ENCODE results near the gene NONO.
"Not testable (repeated sequence)": the region's sequence is repeated elsewhere in the genome, so short reads cannot be mapped to it uniquely, and the experiment has no call there.

Gene NONO

GRCh38 chrX:71301195-71301924, 17.9 kb downstream of the NONO start, which contains the start of gene ITGB1BP2:
ITGB1BP2 (plus strand) TSS chrX:71301750; CDS start chrX:71301807, 57 bp downstream.
- DNase-seq (ENCODE audit: low read depth, low spot score): no peak
- H3K4me3 ChIP-seq: no peak within 1 kb of the TSS
- TF ChIP-seq POLR2AphosphoS5 (IDR thresholded peaks at IDR 0.05; ENCODE audit: borderline replicate concordance, low read depth, low read length) (peak; percentile 52; the same call in 1 of the 2 replicates), FOXP2 (optimal IDR thresholded peaks at IDR 0.05; ENCODE audit: control extremely low read depth, extremely low read length, insufficient read depth) (no peak), EZH2 (IDR thresholded peaks at IDR 0.05) (no peak)
- H3K36me3 ChIP-seq (ENCODE audit: insufficient read depth, low read length): peaks cover 55% of the 10 kb centered on the region
- no peak within 1 kb of the TSS for H3K9ac ChIP-seq (ENCODE audit: insufficient read length)
- 0 out of 2 replicates have a peak within 1 kb of the TSS, but pooled peaks have one; percentile 1 for H3K27ac ChIP-seq
- H3K9me3 ChIP-seq (ENCODE audit: low read depth, low read length): no peaks in the 10 kb centered on the region

DNA sequence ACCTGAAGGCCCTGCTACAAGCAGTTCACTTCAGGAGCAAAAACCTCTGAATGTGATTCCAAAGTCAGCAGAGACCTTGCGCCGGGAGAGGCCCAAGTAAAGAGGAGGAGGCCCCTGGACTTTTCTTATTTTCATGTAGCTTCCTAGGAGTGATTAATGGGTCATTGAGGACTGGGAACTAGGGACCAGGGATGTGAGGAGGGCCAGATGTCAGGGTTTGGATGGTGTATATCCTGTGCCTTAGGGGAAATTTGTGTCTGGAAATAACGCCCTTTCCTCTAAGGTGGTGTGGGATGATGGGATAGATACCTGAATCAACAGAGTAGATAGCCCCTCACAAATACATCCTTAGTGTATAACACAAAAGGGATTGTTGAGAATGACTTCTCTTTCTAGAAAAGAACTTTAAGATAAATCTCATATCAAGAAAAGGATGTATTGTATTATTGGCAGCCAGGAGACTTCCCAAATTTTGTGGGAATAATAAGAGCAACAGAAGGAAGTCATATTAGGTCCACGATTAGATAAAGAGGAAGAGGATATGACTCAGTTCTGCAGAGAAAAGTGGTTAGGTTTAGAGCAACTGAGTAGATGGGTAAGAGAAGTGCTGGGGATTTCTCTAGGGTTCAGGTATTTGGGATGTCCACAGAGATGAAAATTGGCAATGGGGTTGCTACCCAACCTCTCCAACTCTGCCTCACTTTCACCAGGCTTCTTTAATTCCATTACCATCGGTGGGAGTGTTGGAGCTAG, 19.2 kb downstream of the NONO start:
- TF ChIP-seq FOXP2 (optimal IDR thresholded peaks at IDR 0.05; ENCODE audit: control extremely low read depth, extremely low read length, insufficient read depth) (no peak), EZH2 (IDR thresholded peaks at IDR 0.05) (no peak)
- H3K9me3 ChIP-seq (ENCODE audit: low read depth, low read length): no peaks in the 10 kb centered on the region
- peaks cover 43% of the 10 kb centered on the region for H3K36me3 ChIP-seq (ENCODE audit: insufficient read depth, low read length)
- DNase-seq (ENCODE audit: low read depth, low spot score): no peak
- no peak overlapping the region for H3K9ac ChIP-seq (ENCODE audit: insufficient read length)
- no peak overlapping the region for H3K27ac ChIP-seq
- no peak overlapping the region for H3K4me3 ChIP-seq

DNA sequence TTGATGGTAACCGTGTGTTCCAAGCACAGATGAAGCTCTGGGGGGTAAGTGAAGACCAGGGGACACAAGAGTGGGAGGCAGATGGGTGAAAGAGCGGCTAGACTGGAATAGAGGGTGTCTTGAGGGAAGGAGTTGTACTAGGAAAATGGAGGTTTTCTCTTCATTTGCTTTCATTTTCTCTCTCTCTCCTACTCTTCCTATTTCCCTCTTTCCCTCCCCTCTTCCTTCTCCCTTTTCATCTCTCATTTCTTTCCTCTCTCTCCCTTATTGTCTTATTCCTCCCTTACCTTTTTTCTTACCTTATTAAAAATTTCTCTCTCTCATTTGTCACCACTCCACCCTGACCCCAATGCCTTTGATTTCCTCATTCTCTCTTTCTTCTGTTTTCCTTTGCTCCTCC, 21.1 kb downstream of the NONO start:
- DNase-seq (ENCODE audit: low read depth, low spot score): no peak
- Histone ChIP-seq H3K36me3 (ENCODE audit: insufficient read depth, low read length) (peaks cover 26% of the 10 kb centered on the region; the same call in 1 of the 2 replicates), H3K9ac (ENCODE audit: insufficient read length) (no peak overlapping the region), H3K9me3 (ENCODE audit: low read depth, low read length) (no peaks in the 10 kb centered on the region), H3K27ac (no peak overlapping the region), H3K4me3 (no peak overlapping the region)
- TF ChIP-seq FOXP2 (optimal IDR thresholded peaks at IDR 0.05; ENCODE audit: control extremely low read depth, extremely low read length, insufficient read depth) (no peak), POLR2AphosphoS5 (IDR thresholded peaks at IDR 0.05; ENCODE audit: borderline replicate concordance, low read depth, low read length) (no peak), EZH2 (IDR thresholded peaks at IDR 0.05) (no peak)

DNA sequence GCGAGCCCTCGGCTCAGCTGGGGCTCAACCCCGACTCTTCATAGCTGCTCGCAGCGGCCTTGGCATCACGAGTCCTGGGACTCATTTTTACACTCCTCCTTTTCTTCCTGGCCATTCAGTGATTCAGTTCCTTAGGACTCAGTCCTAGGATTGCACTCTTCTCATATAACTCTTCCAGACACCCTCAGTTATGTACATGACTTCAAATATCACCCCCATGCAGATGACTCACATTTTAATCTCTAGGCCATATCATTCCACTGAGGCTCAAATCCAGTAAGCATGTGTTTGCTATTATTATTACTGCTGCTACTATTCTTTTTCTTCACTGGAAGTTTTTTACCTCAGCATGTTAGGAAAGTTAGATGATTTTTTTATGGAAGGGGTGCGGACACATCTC, 32.5 kb downstream of the NONO start:
- H3K36me3 ChIP-seq (ENCODE audit: insufficient read depth, low read length): no peaks in the 10 kb centered on the region
- TF ChIP-seq POLR2AphosphoS5 (IDR thresholded peaks at IDR 0.05; ENCODE audit: borderline replicate concordance, low read depth, low read length) (no peak), EZH2 (IDR thresholded peaks at IDR 0.05) (no peak), FOXP2 (optimal IDR thresholded peaks at IDR 0.05; ENCODE audit: control extremely low read depth, extremely low read length, insufficient read depth) (no peak)
- DNase-seq (ENCODE audit: low read depth, low spot score): no peak
- H3K4me3 ChIP-seq: no peak overlapping the region
- H3K9me3 ChIP-seq (ENCODE audit: low read depth, low read length): no peaks in the 10 kb centered on the region
- H3K9ac ChIP-seq (ENCODE audit: insufficient read length): no peak overlapping the region
- H3K27ac ChIP-seq: no peak overlapping the region

- not testable (repeated sequence) for H3K27ac ChIP-seq; H3K9ac ChIP-seq (ENCODE audit: insufficient read length); DNase-seq (ENCODE audit: low read depth, low spot score); H3K4me3 ChIP-seq; H3K36me3 ChIP-seq (ENCODE audit: insufficient read depth, low read length); H3K9me3 ChIP-seq (ENCODE audit: low read depth, low read length)
These were observed 33.5 kb downstream of the NONO start for GRCh38 chrX:71316959-71317358.

DNA sequence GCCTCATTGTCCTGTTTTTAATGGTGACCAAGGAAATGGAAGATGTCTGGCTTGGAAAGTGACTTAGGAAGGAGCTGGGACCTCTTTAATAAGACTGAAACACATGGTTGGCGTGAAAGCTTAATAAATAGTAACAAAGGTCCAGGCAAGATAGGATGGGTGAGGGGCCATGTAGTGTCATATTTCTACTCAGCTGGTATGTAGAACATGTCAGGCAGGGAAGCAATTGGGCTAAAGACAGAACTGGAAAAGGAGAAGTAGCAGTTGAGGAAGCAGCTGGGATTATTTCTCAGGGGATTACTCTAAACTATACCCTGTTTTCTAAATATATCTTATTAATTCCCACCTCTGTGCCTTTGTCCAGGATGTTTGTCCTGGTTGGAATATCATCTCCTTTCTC, 36.7 kb downstream of the NONO start:
- TF ChIP-seq POLR2AphosphoS5 (IDR thresholded peaks at IDR 0.05; ENCODE audit: borderline replicate concordance, low read depth, low read length) (no peak), EZH2 (IDR thresholded peaks at IDR 0.05) (no peak), FOXP2 (optimal IDR thresholded peaks at IDR 0.05; ENCODE audit: control extremely low read depth, extremely low read length, insufficient read depth) (no peak)
- DNase-seq (ENCODE audit: low read depth, low spot score): no peak
- no peak overlapping the region for H3K4me3 ChIP-seq
- no peaks in the 10 kb centered on the region; the same call in 1 of the 2 replicates for H3K36me3 ChIP-seq (ENCODE audit: insufficient read depth, low read length)
- H3K9ac ChIP-seq (ENCODE audit: insufficient read length): no peak overlapping the region
- H3K27ac ChIP-seq: no peak overlapping the region
- H3K9me3 ChIP-seq (ENCODE audit: low read depth, low read length): no peaks in the 10 kb centered on the region

GRCh38 chrX:71321731-71322130, 38.3 kb downstream of the NONO start:
- no peak for TF ChIP-seq POLR2AphosphoS5 (IDR thresholded peaks at IDR 0.05; ENCODE audit: borderline replicate concordance, low read depth, low read length)
- no peak for TF ChIP-seq FOXP2 (optimal IDR thresholded peaks at IDR 0.05; ENCODE audit: control extremely low read depth, extremely low read length, insufficient read depth)
- TF ChIP-seq EZH2 (IDR thresholded peaks at IDR 0.05): no peak
- Histone ChIP-seq H3K27ac (no peak overlapping the region), H3K9me3 (ENCODE audit: low read depth, low read length) (no peaks in the 10 kb centered on the region), H3K36me3 (ENCODE audit: insufficient read depth, low read length) (no peaks in the 10 kb centered on the region; the same call in 1 of the 2 replicates), H3K9ac (ENCODE audit: insufficient read length) (no peak overlapping the region), H3K4me3 (no peak overlapping the region)
- no peak for DNase-seq (ENCODE audit: low read depth, low spot score)

DNA sequence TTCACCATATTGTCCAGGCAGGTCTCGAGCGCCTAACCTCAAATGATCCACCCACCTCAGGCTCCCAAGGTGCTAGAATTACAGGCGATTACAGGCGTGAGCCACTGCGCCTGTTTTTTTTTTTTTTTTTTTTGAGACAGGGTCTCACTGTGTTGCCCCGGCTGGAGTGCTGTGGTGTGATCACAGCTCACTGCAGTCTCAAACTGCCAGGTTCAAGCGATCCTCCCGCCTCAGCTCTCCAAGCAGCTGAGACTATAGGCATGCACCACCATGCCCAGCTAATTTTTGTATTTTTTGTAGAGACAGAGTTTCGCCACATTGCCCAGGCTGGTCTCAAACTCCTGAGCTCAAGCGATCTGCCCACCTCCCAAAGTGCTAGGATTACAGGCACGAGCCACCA, 41.0 kb downstream of the NONO start:
- not testable (repeated sequence) for H3K27ac ChIP-seq

GRCh38 chrX:71326394-71326793, 43.0 kb downstream of the NONO start:
- Histone ChIP-seq H3K4me3 (no peak overlapping the region), H3K9ac (ENCODE audit: insufficient read length) (no peak overlapping the region), H3K27ac (no peak overlapping the region), H3K36me3 (ENCODE audit: insufficient read depth, low read length) (no peaks in the 10 kb centered on the region; the same call in 1 of the 2 replicates), H3K9me3 (ENCODE audit: low read depth, low read length) (no peaks in the 10 kb centered on the region)
- TF ChIP-seq EZH2 (IDR thresholded peaks at IDR 0.05): no peak
- no peak for TF ChIP-seq POLR2AphosphoS5 (IDR thresholded peaks at IDR 0.05; ENCODE audit: borderline replicate concordance, low read depth, low read length)
- TF ChIP-seq FOXP2 (optimal IDR thresholded peaks at IDR 0.05; ENCODE audit: control extremely low read depth, extremely low read length, insufficient read depth): no peak
- DNase-seq (ENCODE audit: low read depth, low spot score): no peak

More for the DNA sequence above, 41.0 kb downstream of the NONO start:
- H3K9ac ChIP-seq (ENCODE audit: insufficient read length); H3K4me3 ChIP-seq; H3K9me3 ChIP-seq (ENCODE audit: low read depth, low read length); DNase-seq (ENCODE audit: low read depth, low spot score); H3K36me3 ChIP-seq (ENCODE audit: insufficient read depth, low read length): not testable (repeated sequence)

DNA sequence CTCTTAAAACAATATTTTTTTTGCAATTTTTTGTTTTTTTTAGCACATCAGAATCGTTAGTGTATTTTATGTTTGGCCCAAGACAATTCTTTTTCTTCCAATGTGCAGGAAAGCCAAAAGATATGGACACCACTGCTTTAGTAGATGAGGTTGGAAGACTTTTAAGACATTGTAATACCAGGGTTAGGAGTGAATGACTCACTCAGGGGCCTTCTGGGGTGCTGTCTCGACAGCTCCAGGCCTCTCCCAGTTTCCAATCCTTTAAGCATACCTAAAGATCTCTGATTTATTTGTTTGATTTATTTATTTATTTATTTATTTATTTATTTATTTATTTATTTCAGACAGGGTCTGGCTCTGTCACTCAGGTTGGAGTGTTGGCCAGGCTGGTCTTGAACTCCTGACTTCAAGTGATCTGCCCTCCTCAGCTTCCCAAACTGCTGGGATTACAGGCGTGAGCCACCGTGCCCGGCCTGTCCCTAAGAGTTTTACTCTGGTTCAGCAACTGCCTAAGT, 65.8 kb downstream of the NONO start:
- not testable (repeated sequence) for H3K9me3 ChIP-seq (ENCODE audit: low read depth, low read length); H3K27ac ChIP-seq; DNase-seq (ENCODE audit: low read depth, low spot score); H3K36me3 ChIP-seq (ENCODE audit: insufficient read depth, low read length); H3K4me3 ChIP-seq; H3K9ac ChIP-seq (ENCODE audit: insufficient read length)

DNA sequence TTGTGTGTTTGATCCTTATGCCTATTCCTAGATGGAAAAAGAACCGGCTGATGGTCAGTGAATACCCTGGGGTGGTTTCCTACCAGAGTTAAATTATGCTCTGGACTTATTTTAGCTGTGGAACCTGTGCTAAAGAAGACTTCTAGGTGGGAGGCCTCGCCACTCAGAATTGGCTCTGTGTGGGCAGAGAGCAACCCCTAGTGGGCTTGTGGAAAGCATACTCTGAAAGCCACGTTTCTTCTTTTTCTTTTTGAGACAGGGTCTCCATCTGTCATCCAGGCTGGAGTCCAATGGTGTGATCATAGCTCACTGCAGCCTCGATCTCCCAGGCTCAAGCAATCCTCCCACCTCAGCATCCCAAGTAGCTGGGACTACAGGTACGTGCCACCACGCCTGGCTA, 66.4 kb downstream of the NONO start:
- H3K9me3 ChIP-seq (ENCODE audit: low read depth, low read length); H3K27ac ChIP-seq; H3K4me3 ChIP-seq; H3K9ac ChIP-seq (ENCODE audit: insufficient read length); DNase-seq (ENCODE audit: low read depth, low spot score); H3K36me3 ChIP-seq (ENCODE audit: insufficient read depth, low read length): not testable (repeated sequence)

All from SK-N-MC (cell line).